NT2/D1 (cell line): Measurements from ENCODE around the gene TMEM165.
"Not testable (repeated sequence)": the region's sequence is repeated elsewhere in the genome, so short reads cannot be mapped to it uniquely, and the experiment has no call there.

Experiments
- SUZ12 ChIP-seq: IDR thresholded peaks from 2 replicates; pipeline ENCODE4 v1.6.1; 2011; ENCODE audit not compliant: insufficient read length, insufficient read depth; ENCODE audit errors: extremely low read depth
- YY1 ChIP-seq: IDR thresholded peaks from 2 replicates; pipeline ENCODE4 v1.6.1; 2011; ENCODE audit not compliant: insufficient read length, insufficient read depth
- ZNF274 ChIP-seq: IDR thresholded peaks from 2 replicates; pipeline ENCODE4 v1.6.1; 2011; ENCODE audit warnings: mild to moderate bottlenecking, low read depth, low read length

DNA sequence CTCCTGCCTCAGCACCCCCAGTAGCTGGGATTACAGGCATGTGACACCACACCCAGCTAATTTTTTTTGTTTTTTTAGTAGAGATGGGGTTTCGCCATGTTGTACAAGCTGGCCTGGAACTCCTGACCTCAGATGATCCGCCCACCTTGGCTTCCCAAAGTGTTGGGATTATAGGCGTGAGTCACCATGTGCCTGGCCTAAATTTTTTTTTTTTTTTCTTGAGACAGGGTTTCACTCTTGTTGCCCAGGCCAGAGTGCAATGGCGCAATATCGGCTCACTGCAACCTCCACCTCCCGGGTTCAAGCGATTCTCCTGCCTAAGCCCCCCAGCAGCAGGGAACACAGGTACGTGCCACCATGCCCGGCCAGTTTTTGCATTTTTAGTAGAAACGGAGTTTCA lies 44.9 kb upstream of the TMEM165 start:
- not testable (repeated sequence) for TF ChIP-seq ZNF274, YY1, SUZ12
